T1000 (cell line): ENCODE measurements around the gene LPCAT2.

ENCODE experiments used
- DNase-seq: peaks from one replicate; lab custom pipeline; 2025; ENCODE audit warnings: mixed read lengths; lab: John Stamatoyannopoulos, UW

LPCAT2 gene

DNA sequence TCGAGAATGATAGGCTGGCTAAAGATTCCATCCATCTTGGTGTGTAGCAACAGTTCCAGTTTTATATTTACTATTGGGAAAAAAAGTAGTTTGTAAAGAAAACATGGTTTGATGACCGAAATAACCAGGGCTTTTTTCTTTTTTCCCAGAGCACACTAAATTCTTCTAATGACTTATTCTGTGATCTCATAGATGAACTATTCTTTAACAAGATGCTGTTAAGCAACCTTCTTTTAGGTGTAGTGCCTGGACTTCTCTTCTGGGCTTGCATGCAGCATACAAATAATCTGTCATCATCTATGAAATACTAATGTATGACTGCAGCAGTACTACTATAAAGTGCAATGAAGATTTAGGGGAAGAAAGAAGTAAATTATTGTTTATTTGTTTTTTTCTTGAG lies 46.6 kb downstream of the LPCAT2 start:
- DNase-seq, result no peak

DNA sequence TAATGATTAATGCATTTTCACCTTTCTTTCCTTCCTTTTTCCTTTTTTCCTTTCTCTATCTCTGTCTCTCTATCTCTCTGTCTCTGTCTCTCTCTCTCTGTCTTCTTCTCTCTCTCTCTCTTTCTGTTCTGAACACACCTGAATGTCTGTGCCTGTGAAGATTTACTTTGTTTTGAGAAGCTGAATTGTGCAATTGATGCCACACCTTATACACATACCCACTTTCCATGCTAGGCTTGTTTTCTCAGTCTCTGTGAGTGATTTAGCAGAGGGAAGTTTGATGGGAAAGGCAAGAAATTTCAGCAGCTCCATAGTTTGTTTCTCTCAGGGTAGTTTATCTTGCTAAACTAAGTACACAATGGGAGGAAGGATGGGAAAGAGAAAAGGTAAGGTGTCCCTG lies 48.3 kb downstream of the LPCAT2 start:
- no peak for DNase-seq

- no peak for DNase-seq
Observed at GRCh38 chr16:55559233-55559632, 50.4 kb downstream of the LPCAT2 start.

- DNase-seq, result no peak
Observed at GRCh38 chr16:55559933-55560516, 51.2 kb downstream of the LPCAT2 start.

DNA sequence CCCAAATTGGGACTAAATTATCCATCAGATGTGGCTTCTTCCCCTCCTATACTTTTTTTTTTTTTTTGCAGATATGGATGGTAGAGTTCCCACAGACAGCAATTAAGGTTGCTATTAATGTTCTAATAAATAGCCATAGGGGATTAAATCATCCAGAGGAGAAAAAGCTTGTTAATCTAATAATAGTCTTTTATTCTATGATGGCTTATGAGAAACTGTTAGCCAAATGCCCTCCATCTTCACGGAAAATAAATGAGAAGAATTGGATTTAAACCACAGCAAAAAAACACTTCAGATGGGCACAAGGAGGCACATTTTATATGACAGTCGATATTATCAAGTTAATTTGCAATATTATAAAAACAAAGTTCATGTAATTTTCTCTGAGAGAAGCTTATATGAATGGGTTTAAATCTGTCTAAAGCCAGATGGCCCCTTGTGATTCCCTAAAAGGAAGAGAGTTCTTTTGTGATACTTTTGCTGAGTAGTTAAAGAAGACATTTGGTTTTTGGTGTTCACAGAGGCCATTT lies 52.5 kb downstream of the LPCAT2 start:
- DNase-seq, result no peak

GRCh38 chr16:55562936-55563335 lies 54.1 kb downstream of the LPCAT2 start:
- no peak for DNase-seq

- DNase-seq, result no peak
Observed at GRCh38 chr16:55563797-55564196, 54.9 kb downstream of the LPCAT2 start.

- no peak for DNase-seq
Observed at GRCh38 chr16:55565086-55565485, 56.2 kb downstream of the LPCAT2 start.

DNA sequence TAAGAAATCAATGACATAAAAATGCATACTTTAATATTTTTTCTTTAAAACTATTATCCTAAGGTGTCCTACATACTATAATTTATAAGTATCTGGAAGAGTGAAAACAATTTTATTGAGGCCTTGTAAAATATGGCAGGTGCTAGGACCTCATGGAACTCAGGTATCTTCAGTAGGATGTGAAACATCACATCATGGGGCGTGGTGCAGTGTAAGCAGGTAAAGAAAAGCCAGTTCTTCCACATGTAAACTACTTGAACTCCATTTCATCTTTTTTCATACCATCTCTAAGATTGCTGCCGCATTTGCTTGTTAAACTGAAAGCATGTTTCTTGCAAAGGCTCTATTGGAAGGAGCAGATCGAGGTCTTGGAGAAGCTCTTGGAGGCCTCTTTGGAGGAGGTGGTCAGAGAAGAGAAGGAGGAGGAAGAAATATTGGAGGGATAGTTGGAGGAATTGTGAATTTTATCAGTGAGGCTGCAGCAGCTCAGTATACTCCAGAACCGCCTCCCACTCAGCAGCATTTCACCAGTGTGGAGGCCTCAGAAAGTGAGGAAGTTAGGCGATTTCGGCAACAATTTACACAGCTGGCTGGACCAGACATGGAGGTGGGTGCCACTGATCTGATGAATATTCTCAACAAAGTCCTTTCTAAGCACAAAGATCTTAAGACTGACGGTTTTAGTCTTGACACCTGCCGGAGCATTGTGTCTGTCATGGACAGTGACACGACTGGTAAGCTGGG lies 57.7 kb downstream of the LPCAT2 start, which contains the start of gene CAPNS2:
Gene CAPNS2 (plus strand): TSS at position 253 of the 744 bp plus-strand sequence. CDS start 73 bp downstream, at position 326.
- no peak for DNase-seq

- no peak for DNase-seq
Observed at GRCh38 chr16:55567382-55567781, 58.5 kb downstream of the LPCAT2 start.

- no peak for DNase-seq
Observed at GRCh38 chr16:55568207-55568606, 59.3 kb downstream of the LPCAT2 start.

- DNase-seq, result no peak
Observed at GRCh38 chr16:55569025-55569424, 60.2 kb downstream of the LPCAT2 start.

GRCh38 chr16:55570159-55570558 lies 61.3 kb downstream of the LPCAT2 start:
- no peak for DNase-seq

GRCh38 chr16:55571191-55571897 lies 62.5 kb downstream of the LPCAT2 start:
- no peak for DNase-seq

DNA sequence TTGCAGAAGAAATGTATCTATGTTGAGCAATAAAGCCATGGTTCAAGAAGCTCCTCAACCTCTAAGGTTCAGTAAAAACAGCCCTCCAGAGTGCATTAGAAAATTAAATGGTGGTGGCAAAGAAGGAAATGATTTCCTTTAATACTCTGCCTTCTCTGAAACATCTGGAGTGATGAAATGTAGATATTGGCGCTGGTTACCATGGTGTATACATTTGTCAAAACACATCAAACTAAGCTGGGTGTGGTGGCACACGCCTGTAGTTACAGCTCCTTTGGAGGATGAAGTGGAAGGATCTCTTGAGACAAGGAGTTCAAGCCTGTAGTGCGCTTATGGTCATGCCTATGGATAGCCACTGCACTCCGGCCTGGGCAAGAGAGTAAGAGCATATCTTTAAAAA lies 63.6 kb downstream of the LPCAT2 start:
- no peak for DNase-seq

GRCh38 chr16:55574811-55575210 lies 65.9 kb downstream of the LPCAT2 start:
- DNase-seq, result no peak

DNA sequence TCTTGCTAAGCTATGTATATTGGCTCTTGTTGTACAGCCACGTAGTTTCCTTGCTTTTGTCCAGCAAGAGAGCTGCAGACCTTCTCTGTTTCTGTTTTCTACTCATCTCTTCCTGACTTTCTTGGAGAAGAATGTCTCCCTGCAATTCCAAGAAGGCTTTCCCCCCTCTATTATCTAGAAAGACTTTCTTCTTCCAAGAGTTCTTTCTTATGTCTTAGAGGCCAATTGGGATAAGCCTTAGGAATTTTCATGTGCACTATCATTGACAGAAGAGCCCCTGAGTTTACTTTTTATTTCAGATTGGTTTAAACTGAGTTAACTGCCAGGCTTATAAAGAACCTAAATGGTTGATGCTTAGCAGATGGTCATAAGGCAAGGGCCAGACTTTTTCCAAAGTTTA lies 66.6 kb downstream of the LPCAT2 start:
- DNase-seq, result no peak

DNA sequence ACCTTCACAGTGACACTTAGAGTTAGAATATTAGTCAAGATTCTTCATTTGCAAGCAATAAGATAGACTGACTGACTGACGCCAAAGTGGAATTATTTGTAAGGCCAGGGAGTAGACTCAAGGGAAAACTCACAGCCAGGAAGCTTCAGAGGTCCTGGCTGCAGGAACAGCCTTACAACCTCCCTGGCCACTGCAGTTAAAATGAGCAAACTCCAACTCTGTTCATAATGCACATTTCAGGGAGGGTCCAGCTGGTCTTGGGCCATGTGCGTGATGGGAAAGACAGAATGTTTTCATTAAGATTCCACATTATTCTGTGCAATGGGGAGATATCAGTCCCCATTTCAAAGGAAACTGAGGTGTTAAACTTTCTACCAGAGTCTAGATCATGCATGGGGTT lies 67.5 kb downstream of the LPCAT2 start:
- DNase-seq, result no peak

GRCh38 chr16:55577887-55578286 lies 69.0 kb downstream of the LPCAT2 start:
- no peak for DNase-seq

DNA sequence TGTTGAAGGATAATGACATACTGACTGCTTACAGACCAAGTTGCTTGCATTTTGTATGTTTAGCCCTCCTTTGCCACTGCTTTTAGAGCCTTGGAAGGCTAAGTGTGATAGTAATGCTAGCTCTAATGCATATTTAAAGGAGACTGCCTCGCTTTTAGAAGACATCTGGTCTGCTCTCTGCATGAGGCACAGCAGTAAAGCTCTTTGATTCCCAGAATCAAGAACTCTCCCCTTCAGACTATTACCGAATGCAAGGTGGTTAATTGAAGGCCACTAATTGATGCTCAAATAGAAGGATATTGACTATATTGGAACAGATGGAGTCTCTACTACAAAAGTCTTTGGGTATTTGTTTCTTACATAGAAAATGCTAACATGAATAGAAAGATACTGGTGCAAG lies 76.8 kb downstream of the LPCAT2 start:
- DNase-seq, result no peak

DNA sequence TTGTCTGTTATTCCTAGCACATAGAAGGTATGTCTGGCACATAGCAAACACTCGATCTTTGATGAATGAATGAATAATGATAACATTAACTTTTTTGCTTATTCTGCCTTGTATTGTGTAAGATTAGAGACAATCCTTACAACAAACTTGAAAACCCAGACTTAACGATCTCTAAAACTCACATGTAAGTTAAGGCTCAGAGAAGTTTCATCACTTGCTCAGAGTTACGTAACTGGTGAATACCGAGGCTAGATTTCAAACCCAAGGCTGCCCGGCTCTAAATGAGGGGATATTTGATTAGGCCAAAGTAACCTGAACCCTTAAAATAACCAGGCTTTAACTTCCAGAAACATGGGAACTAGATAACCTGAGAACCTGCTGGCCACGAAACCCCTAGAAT lies 79.9 kb downstream of the LPCAT2 start:
- DNase-seq, result no peak

GRCh38 chr16:55592306-55592705 lies 83.4 kb downstream of the LPCAT2 start:
- no peak for DNase-seq

- no peak for DNase-seq
Observed at GRCh38 chr16:55597928-55598327, 89.1 kb downstream of the LPCAT2 start.
